GM12891 (cell line): ENCODE data around the gene PDE10A.
"Not testable (repeated sequence)": the region's sequence is repeated elsewhere in the genome, so short reads cannot be mapped to it uniquely, and the experiment has no call there.

Source experiments
- DNase-seq: peaks from one replicate; pipeline ENCODE4 v3.0.0; 2011; ENCODE audit warnings: low spot score; ENCODE audit not compliant: insufficient read length
- FAIRE-seq: peaks from 2 replicates; lab custom pipeline; 2011; peaks lifted over from hg19 to GRCh38; lab: Jason Lieb, UNC
- PAX5 ChIP-seq: IDR thresholded peaks from 2 replicates; pipeline ENCODE4 v1.6.1; 2011; ENCODE audit warnings: low read length, moderate library complexity, mild to moderate bottlenecking; ENCODE audit not compliant: insufficient read depth, severe bottlenecking
- POLR2A ChIP-seq: IDR thresholded peaks from 2 replicates; pipeline ENCODE4 v1.6.1; 2011; ENCODE audit warnings: low read depth, low read length, control low read depth
- POLR2AphosphoS5 ChIP-seq: IDR thresholded peaks from 2 replicates; pipeline ENCODE4 v1.6.1; 2011; ENCODE audit warnings: low read depth, low read length, control low read depth
- POU2F2 ChIP-seq: IDR thresholded peaks from 2 replicates; pipeline ENCODE4 v1.6.1; 2011; ENCODE audit warnings: low read depth, mild to moderate bottlenecking, control low read depth, low read length, moderate library complexity
- SPI1 ChIP-seq: IDR thresholded peaks from 2 replicates; pipeline ENCODE4 v1.6.1; 2011; ENCODE audit warnings: low read depth, low read length, control low read depth
- TAF1 ChIP-seq: IDR thresholded peaks from 2 replicates; pipeline ENCODE4 v1.6.1; 2011; ENCODE audit warnings: low read depth, low read length, control low read depth

PDE10A gene

GRCh38 chr6:165487347-165487746 lies 175.7 kb downstream of the PDE10A start:
- FAIRE-seq (no peak), DNase-seq (no peak)
- TF ChIP-seq SPI1 (no peak), TAF1 (no peak), POU2F2 (no peak), POLR2AphosphoS5 (no peak), PAX5 (no peak), POLR2A (no peak)

GRCh38 chr6:165486183-165487137 lies 176.6 kb downstream of the PDE10A start:
- TF ChIP-seq TAF1 (no peak), PAX5 (no peak), POLR2A (no peak), POU2F2 (no peak), SPI1 (no peak), POLR2AphosphoS5 (no peak)
- peak; percentile 69 for FAIRE-seq
- no peak for DNase-seq

- TF ChIP-seq PAX5, result no peak
- DNase-seq (no peak), FAIRE-seq (no peak)
These were observed 178.7 kb downstream of the PDE10A start for GRCh38 chr6:165484178-165484889.

GRCh38 chr6:165481921-165482320 lies 181.1 kb downstream of the PDE10A start:
- no peak for DNase-seq
- no peak for FAIRE-seq
- no peak for TF ChIP-seq POLR2A
- TF ChIP-seq PAX5, result no peak
- no peak for TF ChIP-seq SPI1
- no peak for TF ChIP-seq POLR2AphosphoS5
- no peak for TF ChIP-seq POU2F2
- TF ChIP-seq TAF1, result no peak

GRCh38 chr6:165480916-165481315 lies 182.1 kb downstream of the PDE10A start:
- DNase-seq (no peak), FAIRE-seq (no peak)
- no peak for TF ChIP-seq TAF1
- no peak for TF ChIP-seq POU2F2
- TF ChIP-seq POLR2A, result no peak
- TF ChIP-seq PAX5, result no peak
- no peak for TF ChIP-seq SPI1
- TF ChIP-seq POLR2AphosphoS5, result no peak

GRCh38 chr6:165478581-165478980 lies 184.5 kb downstream of the PDE10A start:
- DNase-seq, result no peak
- TF ChIP-seq POU2F2 (no peak), PAX5 (no peak), SPI1 (no peak), POLR2A (no peak), POLR2AphosphoS5 (no peak), TAF1 (no peak)
- no peak for FAIRE-seq

- FAIRE-seq (no peak), DNase-seq (no peak)
- TF ChIP-seq POLR2AphosphoS5 (no peak), SPI1 (no peak), POU2F2 (no peak), POLR2A (no peak), TAF1 (no peak), PAX5 (no peak)
These were observed 193.6 kb downstream of the PDE10A start for GRCh38 chr6:165469483-165469882.

GRCh38 chr6:165468340-165469235 lies 194.5 kb downstream of the PDE10A start:
- DNase-seq (no peak), FAIRE-seq (no peak)
- TF ChIP-seq SPI1 (no peak), TAF1 (no peak), POU2F2 (no peak), PAX5 (no peak), POLR2AphosphoS5 (no peak), POLR2A (no peak)

GRCh38 chr6:165463499-165463898 lies 199.5 kb downstream of the PDE10A start:
- not testable (repeated sequence) for FAIRE-seq, DNase-seq

- not testable (repeated sequence) for FAIRE-seq, DNase-seq
These were observed 203.3 kb downstream of the PDE10A start for GRCh38 chr6:165459605-165460301.
